OCI-LY3 (cell line): ENCODE results near the gene DEPDC7.

Source experiments
- CTCF ChIP-seq: fragments of 200-600, 300-600 bp; sonication (generic); IDR thresholded peaks from 2 replicates; pipeline ENCODE4 v1.5.1; 2014; ENCODE audit warnings: antibody characterized with exemption, low read length, low read depth
- EZH2phosphoT487 ChIP-seq: fragments of 200-600 bp; shearing (Covaris generic); IDR thresholded peaks from 2 replicates; pipeline ENCODE4 v1.6.1; 2018; ENCODE audit warnings: antibody characterized with exemption, mixed run types, low read depth

- TF ChIP-seq CTCF (no peak), EZH2phosphoT487 (no peak)
These were observed 12.3 kb downstream of the DEPDC7 start for GRCh38 chr11:33027846-33028536.
